A172 (cell line): ENCODE results near the gene RANBP17. TPM values are rescaled to one million over a fixed set of nuclear protein-coding genes. Genes with fewer than 3 reads are reported as not detected.
"Not testable (repeated sequence)": the region's sequence is repeated elsewhere in the genome, so short reads cannot be mapped to it uniquely, and the experiment has no call there.

ENCODE experiments used
- DNase-seq: peaks from one replicate; pipeline ENCODE4 v3.0.0-alpha.2; 2015; ENCODE audit warnings: low spot score
- total RNA-seq: library from RNA; depleted of rRNA; stranded (reverse); fragments of >200 nt; shearing (Covaris generic); gene quantifications from 2 replicates; pipeline ENCODE4 v1.2.3, GENCODE V29; 2014

RANBP17 gene
- total RNA-seq, 1 experiment from 2014 or later = not detected

DNA sequence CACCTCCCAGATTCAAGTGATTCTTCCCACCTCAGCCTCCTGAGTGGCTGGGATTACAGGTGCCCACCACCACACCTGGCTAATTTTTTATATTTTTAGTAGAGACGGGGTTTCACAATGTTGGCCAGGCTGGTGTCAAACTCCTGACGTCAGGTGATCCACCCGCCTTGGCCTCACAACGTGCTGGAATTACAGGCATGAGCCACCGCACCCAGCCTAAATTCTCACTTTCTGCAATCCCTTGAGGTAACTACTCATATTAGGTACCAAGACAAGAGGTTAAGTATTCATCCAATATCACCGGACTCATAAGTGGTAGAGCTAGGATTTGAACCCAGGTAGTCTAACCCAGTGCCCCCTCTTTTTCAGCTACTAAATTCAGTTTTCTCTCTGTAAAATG lies 436.1 kb downstream of the RANBP17 start:
- not testable (repeated sequence) for DNase-seq

DNA sequence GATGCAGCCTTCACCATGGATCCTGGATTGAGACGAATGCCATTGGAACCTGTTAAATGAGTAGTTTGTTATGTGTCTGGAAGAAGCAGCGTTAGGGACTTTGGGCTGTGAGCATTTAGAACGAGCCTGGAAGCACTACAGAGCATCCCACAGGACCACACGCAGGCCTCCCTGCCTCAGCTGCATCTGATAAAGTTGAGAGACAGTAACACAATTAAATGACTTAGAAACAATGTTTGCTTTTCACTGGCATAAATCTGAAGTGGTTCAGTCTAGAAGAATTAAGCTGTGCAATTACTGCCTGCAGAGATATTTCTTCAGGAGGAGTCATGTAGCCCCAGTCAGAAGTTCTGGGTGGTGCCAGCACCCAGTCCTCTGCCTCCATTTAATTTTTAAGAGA lies 437.4 kb downstream of the RANBP17 start:
- DNase-seq = no peak

DNA sequence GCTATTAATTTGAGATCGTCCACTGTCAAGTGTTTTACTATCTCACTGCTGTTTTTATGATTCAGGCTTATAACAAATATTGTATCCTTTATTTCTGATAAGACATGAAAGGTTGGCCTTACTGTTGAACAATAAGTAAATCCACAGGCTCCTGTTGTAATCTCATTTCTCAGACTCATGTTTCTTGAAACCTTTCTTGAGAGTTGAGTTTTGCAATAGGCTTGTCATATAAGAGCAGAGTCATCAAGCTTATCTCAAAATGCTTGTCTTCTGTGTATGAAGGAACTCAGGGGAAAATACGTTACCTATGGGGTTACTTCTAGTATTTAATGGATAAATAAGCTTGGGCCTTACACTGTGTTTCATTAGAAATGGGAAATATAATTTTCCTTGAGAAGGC lies 438.0 kb downstream of the RANBP17 start:
- DNase-seq = no peak

DNA sequence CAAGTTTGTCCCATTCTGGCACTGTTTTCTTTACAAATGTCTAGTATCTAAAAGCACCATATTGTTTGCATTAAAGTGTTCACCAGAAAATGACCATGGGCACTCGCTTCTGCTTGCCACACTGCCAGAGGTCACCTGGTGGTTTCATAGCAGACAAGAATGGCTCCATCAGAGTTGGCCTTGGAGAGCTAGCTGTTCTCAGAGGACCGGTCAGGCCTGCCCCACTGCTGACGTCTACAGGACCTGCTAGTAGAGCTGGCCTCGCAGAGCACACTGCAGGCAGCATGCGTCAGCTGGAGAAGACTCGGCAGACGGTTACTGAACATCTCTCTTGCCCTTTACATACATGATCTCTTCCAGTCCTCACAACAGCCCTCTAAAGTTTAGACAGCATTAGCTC lies 438.5 kb downstream of the RANBP17 start:
- no peak for DNase-seq

DNA sequence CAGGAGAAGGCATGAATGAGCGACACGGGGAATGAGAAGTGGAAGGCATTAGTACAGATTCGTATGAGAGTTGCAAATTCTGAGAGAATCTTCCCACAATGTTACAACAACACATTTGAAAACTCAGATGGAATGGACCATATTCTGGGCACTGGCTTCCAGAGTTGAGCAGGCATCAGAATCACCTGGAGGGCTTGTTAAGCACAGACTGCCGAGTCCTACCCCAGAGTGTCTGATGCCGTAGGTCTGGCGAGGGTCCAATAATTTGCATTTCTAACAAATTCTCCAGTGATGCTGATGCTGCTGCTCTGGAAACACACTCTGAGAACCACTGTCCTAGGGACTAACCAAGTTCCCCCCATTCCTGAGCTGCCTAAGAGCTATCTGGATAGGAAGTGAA lies 444.3 kb downstream of the RANBP17 start:
- DNase-seq = no peak

DNA sequence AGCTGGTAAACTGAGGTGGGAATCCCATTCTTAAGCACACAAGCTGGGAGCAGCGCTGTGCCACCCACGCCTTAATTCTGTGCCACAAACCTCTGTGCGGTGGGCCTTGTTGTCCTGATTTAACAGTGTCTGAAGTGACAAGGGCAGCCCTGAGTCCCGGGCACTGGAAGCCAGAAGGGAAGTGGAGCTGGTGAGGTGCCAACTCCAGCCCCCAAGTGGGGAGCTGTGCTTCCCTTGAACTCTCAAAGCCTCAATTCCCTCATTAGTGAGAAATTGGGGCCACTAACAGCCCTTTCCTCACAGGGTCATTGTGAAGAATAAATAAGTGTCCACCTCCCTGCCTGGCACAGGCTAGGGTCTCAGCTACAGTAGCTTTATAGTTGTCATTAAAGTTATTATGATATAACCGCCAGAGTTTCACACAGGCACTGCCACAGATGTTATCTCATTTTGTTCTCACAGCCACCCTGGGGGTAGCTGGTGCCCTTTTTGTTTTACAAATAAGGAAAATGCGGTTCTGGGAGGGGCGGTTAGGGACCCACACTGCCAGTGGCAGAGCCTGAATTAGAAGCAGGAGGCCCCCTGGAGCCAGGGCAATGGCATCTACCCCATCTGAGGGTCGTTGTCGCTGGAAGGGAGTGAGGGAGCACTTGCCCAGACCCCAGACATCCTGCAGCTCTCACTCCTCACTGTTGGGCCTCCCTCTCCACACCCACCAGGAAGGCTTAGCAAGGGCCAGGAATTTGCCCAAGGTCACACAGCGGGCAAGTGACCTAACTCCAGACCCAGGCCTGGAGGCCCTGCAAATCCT lies 445.2 kb downstream of the RANBP17 start:
- no peak for DNase-seq

DNA sequence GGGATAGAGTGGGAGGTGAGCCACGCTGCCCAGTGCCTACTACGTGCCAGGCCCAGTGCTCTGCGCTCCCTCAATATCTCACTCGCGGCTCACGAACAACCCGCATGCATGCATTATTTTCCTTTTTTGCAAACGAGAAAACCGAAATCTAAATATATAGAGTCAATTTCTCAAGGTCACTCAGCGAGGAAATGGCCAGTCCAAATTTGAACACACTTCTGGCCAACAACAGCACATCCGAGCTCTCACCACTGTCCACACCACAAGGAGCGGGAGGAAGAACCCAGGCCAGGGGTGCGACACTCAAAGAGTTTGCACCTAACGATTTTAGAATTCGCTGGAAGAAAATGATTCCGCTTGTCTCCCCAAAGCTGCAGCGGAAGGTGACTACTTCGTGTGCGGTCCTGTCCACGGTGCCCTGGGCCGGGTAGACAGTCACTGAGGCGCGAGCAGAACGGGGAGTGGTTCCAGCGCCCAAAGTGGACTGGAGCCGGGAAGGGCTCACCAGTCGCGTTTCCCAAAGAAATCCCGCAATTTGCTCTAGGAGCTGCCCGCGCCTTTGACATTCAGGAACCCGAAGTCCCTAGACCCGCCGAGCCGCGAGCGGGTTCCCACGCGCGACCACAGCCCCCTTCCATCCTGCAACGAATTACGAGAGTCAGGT lies 446.1 kb downstream of the RANBP17 start:
- no peak for DNase-seq

DNA sequence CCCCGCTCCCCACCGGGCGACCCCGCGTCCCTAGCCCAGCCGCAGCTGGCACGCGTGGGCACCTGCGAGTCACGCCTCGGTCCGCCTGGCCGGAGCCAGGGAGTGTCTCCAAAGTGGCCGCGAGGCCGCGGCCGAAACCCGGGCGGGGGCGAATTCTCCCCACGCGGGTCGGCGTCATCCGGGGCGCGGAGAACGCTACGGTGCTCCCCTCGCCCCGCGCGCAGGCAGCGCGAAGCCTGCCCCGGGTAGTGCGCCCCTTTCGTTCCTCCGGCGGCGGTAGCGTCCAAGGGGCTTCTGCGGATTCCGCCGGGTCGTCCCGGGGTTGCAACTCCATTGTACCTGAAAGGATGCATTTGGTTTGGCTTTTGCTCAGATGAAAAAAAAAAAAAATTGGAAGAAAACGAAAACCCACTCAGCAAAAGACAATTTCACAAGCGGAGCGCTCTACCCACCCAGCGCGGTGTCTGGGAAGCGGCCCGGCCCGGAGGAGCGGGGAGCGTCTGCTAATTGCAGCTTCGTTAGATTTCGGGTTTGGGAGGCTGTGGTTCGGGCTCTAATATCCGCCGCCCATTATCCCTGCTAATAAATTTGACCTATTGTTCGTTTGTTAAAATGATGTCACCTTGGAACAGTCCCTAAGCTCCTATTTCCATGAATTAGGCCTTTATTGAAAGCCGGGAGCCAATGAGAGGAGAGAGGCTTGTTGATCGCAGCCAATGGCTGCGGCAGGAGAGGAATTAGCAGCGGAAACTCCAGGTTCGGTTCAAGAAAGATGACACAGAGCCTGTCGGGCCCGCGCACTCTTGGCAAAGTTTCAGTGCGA lies 446.8 kb downstream of the RANBP17 start, which contains the start of gene TLX3:
Gene TLX3 (plus strand): TSS at position 796 of the 823 bp plus-strand sequence. CDS start 118 bp downstream, outside the sequence.
- DNase-seq = no peak

DNA sequence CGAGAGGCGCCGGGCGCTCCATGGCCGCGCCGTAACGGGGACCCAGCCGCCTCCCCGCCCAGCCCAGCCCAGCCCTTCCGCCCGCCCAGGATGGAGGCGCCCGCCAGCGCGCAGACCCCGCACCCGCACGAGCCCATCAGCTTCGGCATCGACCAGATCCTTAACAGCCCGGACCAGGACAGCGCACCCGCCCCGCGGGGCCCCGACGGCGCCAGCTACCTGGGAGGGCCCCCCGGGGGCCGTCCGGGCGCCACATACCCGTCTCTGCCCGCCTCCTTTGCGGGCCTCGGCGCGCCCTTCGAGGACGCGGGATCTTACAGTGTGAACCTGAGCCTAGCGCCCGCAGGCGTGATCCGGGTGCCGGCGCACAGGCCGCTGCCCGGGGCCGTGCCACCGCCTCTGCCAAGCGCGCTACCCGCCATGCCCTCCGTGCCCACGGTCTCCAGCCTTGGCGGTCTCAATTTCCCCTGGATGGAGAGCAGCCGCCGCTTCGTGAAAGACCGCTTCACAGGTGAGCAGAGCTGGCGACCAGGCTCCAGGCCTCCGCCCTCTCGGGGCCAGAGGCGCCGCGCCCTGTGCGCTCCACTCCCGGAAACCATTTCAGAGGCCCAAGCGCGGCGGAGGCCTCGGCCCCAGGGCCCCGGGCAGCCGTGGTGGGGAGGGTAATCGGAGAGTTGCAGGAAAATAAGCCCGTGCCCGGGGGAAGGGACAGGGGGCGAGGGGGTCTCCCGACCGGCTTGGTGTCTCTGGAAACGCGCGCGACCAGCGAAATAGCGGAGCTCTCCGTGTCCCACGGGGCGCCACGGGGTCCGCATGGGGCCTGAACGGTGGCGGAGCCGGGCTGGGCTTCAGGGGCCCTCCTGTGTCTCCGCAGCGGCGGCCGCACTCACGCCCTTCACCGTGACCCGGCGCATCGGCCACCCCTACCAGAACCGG lies 447.7 kb downstream of the RANBP17 start:
- no peak for DNase-seq

DNA sequence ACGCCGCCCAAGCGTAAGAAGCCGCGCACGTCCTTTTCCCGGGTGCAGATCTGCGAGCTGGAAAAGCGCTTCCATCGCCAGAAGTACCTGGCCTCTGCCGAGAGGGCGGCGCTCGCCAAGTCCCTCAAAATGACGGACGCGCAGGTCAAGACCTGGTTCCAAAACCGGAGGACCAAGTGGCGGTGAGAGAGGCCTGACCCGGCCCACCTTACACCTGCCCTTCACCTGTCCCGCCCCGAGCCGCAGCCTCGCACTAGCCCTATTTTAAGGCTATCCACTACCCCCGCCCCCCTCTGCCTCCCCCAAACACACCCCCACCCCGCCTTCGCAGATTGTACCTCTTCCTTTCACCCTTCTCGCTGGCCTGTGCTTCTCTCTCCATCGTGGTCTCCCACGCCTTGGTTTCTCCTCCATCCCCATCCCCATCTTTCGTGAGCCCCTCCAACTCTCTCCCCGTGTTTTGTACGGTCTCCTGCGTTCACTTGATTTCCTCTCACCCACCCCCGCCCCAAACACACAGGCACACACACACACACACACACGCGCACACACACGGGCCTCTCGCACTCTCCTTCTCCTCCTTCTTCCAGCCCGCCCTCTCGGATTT lies 448.5 kb downstream of the RANBP17 start:
- DNase-seq = no peak

DNA sequence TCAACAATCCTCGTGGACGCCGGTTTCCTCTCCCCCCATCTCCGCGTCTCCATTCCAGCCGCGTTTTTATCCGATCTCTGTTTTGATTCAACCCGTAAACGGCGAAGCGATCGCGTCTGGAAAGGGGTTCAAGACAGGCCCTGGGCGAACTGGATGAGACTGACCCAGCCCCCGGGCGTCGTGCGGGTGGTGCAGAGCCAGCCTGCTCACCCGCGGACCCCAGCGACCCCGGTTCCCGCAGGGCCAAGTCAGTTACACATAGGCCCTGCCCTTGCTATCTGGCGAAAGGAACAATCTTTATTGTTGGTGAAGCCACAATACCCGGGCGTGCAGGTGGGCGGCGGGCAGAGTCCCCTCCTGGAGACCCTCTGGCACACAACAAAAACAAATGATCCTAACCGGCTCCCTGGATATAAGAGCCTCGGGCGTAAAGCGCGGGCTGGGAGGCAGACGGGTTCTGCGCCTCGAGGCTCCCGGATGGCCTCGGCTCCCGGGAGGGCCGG lies 449.1 kb downstream of the RANBP17 start:
- DNase-seq = no peak

DNA sequence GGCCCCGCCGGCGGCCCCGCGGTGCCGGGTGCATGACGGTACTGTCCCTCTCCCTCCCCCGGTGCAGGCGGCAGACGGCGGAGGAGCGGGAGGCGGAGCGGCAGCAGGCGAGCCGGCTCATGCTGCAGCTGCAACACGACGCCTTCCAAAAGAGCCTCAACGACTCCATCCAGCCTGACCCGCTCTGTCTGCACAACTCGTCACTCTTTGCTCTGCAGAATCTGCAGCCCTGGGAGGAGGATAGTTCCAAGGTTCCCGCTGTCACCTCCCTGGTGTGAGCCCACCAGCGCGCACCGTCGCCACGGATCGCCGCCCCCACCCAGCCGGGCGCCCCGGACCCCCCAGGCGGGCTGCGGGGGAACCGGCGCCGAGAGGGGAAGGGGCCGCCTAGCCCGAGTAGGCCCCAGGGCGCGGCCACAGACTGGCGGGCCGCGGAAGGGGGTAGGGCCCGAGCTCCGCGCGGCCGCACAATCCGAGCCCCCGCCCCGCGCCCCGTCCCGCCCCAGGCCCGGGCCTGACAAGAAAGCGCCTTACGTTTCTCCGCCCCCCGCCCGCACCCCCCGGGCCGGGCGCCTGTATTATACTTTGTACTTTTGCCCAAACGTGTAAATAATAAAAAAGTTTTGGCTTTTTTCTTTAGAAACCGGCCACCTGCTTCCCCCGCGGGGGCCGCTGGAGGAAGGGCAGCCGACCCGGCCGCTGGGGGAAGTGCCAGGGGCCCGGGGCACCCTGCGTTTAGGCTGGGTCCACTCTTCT lies 449.7 kb downstream of the RANBP17 start:
- no peak for DNase-seq

DNA sequence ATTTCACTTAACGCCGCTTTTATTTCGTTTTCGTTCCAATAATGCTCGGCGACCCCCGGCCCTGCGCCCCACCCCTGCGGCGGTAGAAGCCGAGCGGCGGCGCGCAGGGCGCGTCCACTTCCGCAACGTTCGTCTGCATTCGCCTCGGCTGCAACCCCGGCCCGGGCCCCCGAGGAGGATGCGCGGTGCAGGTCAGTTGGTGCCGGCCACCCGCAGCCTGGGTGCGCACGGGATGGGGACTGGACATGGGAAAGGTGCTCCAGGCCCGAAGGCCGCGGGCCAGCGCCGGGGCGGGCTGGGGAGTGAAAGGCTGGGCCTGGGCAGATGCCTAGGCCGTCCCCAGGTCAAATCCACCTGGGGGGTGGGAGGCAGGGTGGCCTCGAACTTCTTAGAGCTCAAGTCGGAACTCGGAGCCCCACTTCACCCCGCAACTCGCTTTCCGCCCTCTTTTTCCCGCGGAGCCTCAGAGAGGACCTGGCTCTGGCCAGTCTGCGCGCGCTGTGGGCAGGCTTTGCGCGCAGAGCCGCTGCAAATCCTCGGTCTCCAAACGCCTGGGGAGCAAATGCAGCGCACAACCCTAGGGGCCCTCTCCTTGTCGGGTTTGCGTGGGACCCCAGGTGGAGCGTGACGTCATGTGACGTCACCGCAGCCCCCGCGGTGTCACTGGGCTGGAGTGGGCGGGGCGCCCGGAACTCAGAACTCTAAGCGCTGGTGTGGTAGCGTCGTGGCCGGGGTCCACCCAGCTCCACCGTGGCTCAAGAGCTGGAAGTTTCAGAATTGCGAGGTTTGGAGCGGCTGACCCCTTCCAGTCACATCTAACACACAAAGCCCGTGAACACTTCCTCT lies 450.5 kb downstream of the RANBP17 start:
- DNase-seq = no peak

DNA sequence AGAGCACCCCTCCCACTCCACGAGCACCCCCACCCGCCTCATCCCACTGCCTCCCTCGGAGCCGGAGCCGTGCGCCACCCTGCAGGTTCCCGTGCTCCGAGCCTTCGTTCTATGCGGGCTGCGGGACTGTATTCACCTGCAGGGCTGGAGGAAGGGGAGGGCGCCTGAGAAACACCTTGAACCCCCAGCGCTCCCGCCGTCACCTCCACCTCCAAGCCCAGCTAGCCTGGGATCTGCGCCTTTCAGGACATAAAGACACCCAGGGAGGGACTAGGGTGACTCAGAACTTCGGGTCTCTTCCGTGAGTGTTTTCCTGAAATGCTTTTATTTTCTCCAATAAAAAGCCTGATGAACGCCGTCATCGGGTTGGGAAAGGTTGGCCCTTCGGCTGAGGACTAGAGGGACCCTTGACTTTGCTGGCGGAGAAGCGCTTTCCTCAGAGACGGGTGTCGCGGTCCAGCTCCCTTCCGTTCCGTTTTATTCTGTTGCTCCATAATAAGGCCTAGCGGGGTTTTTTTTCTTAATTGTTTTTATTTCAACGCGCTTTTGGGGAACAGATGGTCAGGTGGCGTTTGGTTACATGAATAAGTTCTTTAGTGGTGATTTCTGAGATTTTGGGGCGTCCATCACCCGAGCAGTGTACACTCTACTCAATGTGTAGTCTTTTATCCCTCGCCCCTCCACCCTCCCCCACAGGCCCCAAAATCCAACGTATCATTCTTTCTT lies 451.8 kb downstream of the RANBP17 start:
- no peak for DNase-seq

DNA sequence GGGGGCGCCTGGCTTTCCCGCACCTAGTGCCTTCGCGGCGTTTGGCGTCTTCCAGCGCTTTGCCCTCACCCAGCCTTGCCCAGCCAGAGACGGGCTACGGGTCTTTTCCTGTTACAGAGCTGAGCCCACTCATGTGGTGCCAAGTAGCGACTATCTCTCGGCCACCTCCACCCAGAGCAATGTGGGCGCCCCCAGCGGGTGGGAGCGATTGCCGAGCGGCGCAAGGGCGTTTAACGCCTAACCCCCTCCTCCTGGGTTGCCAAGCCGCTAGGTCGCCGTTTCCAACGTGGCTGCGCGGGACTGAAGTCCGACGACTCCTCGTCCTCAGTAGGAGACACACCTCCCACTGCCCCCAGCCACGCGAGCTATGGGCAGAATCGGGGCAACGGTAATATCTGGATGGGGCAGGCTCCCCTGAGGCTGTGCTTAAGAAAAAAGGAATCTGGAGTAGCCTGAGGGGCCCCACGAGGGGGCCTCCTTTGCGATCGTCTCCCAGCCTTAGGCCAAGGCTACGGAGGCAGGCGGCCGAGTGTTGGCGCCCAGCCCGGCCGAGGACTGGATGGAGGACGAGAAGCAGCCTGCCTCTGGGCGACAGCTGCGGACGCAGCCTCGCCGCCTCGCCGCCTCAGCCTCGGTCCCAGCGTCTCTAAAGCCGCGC lies 453.0 kb downstream of the RANBP17 start:
- DNase-seq = no peak

DNA sequence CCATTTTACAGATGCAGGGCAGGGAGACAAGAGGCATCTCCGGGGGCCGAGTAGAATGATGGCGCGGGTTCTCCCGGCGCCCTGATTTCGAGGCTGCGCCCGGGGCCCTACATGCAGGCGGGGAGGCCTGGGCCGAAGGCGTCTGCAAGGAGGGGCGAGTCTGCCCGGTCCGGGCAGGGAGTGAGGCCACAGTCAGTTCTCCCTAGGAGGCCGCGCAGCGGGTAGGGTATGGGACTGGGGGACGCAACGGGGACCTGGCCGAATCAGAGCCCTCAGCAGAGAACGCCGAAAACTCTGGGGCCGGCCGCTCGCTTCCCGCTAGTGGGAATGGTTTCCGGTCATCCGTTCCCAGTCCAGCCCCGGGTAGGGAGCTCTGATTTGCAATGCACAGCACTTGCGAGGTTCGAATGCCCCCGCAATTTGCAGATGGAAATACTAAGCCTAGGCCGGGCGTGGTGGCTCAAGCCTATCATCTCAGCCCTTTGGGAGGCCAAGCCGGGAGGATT lies 453.6 kb downstream of the RANBP17 start:
- no peak for DNase-seq

DNA sequence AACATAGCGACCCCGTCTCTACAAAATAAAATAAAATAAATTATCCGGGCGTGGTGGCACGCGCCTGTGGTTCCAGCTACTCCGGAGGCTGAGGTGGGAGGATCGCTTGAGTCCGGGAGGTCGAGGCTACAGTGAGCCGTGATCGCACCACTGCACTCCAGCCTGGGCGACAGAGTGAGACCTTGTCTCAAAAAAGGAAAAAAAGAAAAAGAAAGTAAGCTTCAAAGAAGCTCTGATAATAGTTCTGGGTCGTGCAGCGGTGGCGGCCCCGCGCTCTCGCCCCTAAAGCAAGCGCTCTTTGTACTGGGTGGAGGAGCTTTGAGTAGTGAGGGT lies 454.1 kb downstream of the RANBP17 start:
- DNase-seq = no peak
